ENCODE results near the gene ATP5F1D. TPM values are rescaled to one million over a fixed set of nuclear protein-coding genes. Genes with fewer than 3 reads are reported as not detected.

ATP5F1D gene
- total RNA-seq, 1 experiment from 2014 or later, result 179 TPM

- Histone ChIP-seq H2BK12ac (ENCODE audit: insufficient read length, low read depth, low read length) (no peak overlapping the region), H3K9me3 (ENCODE audit: control insufficient read depth, low read depth, low read length) (no peaks in the 10 kb centered on the region), H2BK15ac (ENCODE audit: low read depth, low read length) (no peak overlapping the region), H3T11ph (ENCODE audit: low read length) (no peak overlapping the region), H2BK120ac (ENCODE audit: low read depth, low read length, poor library complexity, severe bottlenecking) (no peak overlapping the region), H3K4me1 (ENCODE audit: insufficient read depth, low read length) (peaks cover 4% of the 10 kb centered on the region; the same call in 1 of the 2 replicates), H3K27ac (ENCODE audit: insufficient read length, low read depth, low read length) (no peak overlapping the region), H2AFZ (ENCODE audit: low read length) (no peak overlapping the region), H2BK5ac (ENCODE audit: insufficient read length, low read length) (no peak overlapping the region), H4K91ac (ENCODE audit: insufficient read length, low read depth, low read length) (no peak overlapping the region), H2AK5ac (ENCODE audit: insufficient read length, low read length) (no peak overlapping the region), H3K14ac (ENCODE audit: insufficient read depth, low read length) (no peak overlapping the region), H2BK20ac (ENCODE audit: low read depth, low read length, poor library complexity, severe bottlenecking) (no peak overlapping the region), H3K56ac (ENCODE audit: insufficient read length, low read depth, low read length) (no peak overlapping the region), H3K4me2 (ENCODE audit: insufficient read depth, insufficient read length, low read length) (peak overlapping the region; percentile 44), H3K9ac (ENCODE audit: extremely low read depth, insufficient read length, low read length) (no peak overlapping the region), H4K5ac (ENCODE audit: insufficient read length, low read depth, low read length) (no peak overlapping the region), H4K20me1 (ENCODE audit: control insufficient read depth, insufficient read depth, insufficient read length) (no peaks in the 10 kb centered on the region), H3K79me1 (ENCODE audit: insufficient read depth, low read depth, low read length, poor library complexity, severe bottlenecking) (peaks cover 9% of the 10 kb centered on the region), H3K23me2 (ENCODE audit: insufficient read length, low read depth, low read length, poor library complexity, severe bottlenecking) (peaks cover 17% of the 10 kb centered on the region), H3K27me3 (ENCODE audit: insufficient read depth, low read length) (no peaks in the 10 kb centered on the region), H4K8ac (replicated peaks; ENCODE audit: insufficient read length, low read depth, low read length) (no peak overlapping the region), H3K4ac (ENCODE audit: low read depth, low read length) (no peak overlapping the region), H3K79me2 (ENCODE audit: insufficient read depth, low read length) (peaks cover 4% of the 10 kb centered on the region; the same call in 1 of the 2 replicates), H3K23ac (ENCODE audit: insufficient read length, low read depth, low read length) (no peak overlapping the region), H3K18ac (ENCODE audit: insufficient read length, low read depth, low read length) (no peak overlapping the region)
- Mint-ChIP-seq H3K36me3 (ENCODE audit: insufficient read depth in 1 of 3, low read depth in 3 of 3) (peaks cover 23 to 41% (median 28%) of the 10 kb centered on the region in 3 experiments), H3K4me3 (peak overlapping the region; percentile 56 to 75), H3K4me1 (peaks cover 56 to 61% of the 10 kb centered on the region in 2 experiments), H3K9me3 (no peaks in the 10 kb centered on the region), H3K27ac (no peak overlapping the region; a peak in 1 of 7 replicates), H3K27me3 (ENCODE audit: low read depth) (peaks cover 13% of the 10 kb centered on the region)
- TF ChIP-seq CTCF (conservative IDR thresholded peaks at IDR 0.05), result no peak
- no peak for DNase-seq
- WGBS (ENCODE audit: extremely low coverage, insufficient read length, low lambda C conversion rate), result no CpG with 5 or more reads among the region's 35 CpGs
These were observed 26.1 kb downstream of the ATP5F1D start for GRCh38 chr19:1267477-1268225.

Data from H9 (cell line).